ENCODE data around the gene NAT14.
A peak's percentile ranks its signal among the peaks of the same experiment; 100 is the strongest.

Gene NAT14

GRCh38 chr19:55504981-55505380 lies 20.0 kb downstream of the NAT14 start:
- TF ChIP-seq CTCF (IDR thresholded peaks at IDR 0.05; ENCODE audit: insufficient read depth, low read depth, low read length, missing control alignments), result no peak
- H3K4me3 ChIP-seq (ENCODE audit: low read length), result no peak overlapping the region
- DNase-seq (ENCODE audit: low read depth), result no peak

GRCh38 chr19:55508120-55508519 lies 23.1 kb downstream of the NAT14 start:
- no peak overlapping the region for H3K4me3 ChIP-seq (ENCODE audit: low read length)
- TF ChIP-seq CTCF (IDR thresholded peaks at IDR 0.05; ENCODE audit: insufficient read depth, low read depth, low read length, missing control alignments), result no peak
- DNase-seq (ENCODE audit: low read depth), result no peak

GRCh38 chr19:55516878-55517620 lies 32.1 kb downstream of the NAT14 start:
- peak; percentile 91 for DNase-seq (ENCODE audit: low read depth)
- peak overlapping the region; percentile 52 for H3K4me3 ChIP-seq (ENCODE audit: low read length)
- TF ChIP-seq CTCF (IDR thresholded peaks at IDR 0.05; ENCODE audit: insufficient read depth, low read depth, low read length, missing control alignments), result peak; percentile 89

GRCh38 chr19:55519451-55520311 lies 34.7 kb downstream of the NAT14 start:
- H3K4me3 ChIP-seq (ENCODE audit: low read length), result no peak overlapping the region
- TF ChIP-seq CTCF (IDR thresholded peaks at IDR 0.05; ENCODE audit: insufficient read depth, low read depth, low read length, missing control alignments), result no peak
- peak; percentile 91 for DNase-seq (ENCODE audit: low read depth)

GRCh38 chr19:55520691-55521292 lies 35.8 kb downstream of the NAT14 start:
- DNase-seq (ENCODE audit: low read depth), result no peak
- no peak overlapping the region for H3K4me3 ChIP-seq (ENCODE audit: low read length)

More at GRCh38 chr19:55520691-55521292, 35.8 kb downstream of the NAT14 start:
- TF ChIP-seq CTCF (IDR thresholded peaks at IDR 0.05; ENCODE audit: insufficient read depth, low read depth, low read length, missing control alignments), result no peak
